SU-DHL-6 (cell line): Measurements from ENCODE around the gene DUSP2.

Experiments used
- H2AFZ ChIP-seq: fragments of 200-600 bp; sonication (generic); 2 replicates; pipeline ENCODE4 v1.6.1; 2014; ENCODE audit warnings: low read depth, mild to moderate bottlenecking, moderate library complexity, mixed read lengths, antibody characterized with exemption, low read length; ENCODE audit not compliant: severe bottlenecking
- H3F3A ChIP-seq: fragments of 200-600 bp; shearing (Covaris generic); 2 replicates; pipeline ENCODE4 v1.6.0; 2016; ENCODE audit warnings: antibody characterized with exemption, mild to moderate bottlenecking; ENCODE audit not compliant: insufficient read depth
- H3K27ac ChIP-seq: fragments of 200-600 bp; sonication (generic); 2 replicates; pipeline ENCODE4 v1.5.1; 2016; ENCODE audit warnings: low read depth, mild to moderate bottlenecking, low read length, moderate library complexity, mixed read lengths
- H3K27me3 ChIP-seq: fragments of 200-600 bp; sonication (generic), shearing (Covaris generic); 2 replicates; pipeline ENCODE4 v1.6.0; 2014; ENCODE audit warnings: mild to moderate bottlenecking, low read length
- H3K36me3 ChIP-seq: fragments of 200-600 bp; sonication (generic); 2 replicates; pipeline ENCODE4 v1.6.1; 2014; ENCODE audit warnings: mild to moderate bottlenecking, low read length, mixed read lengths
- H3K4me2 ChIP-seq: fragments of 300-600, 200-600 bp; shearing (Covaris generic), sonication (generic); 2 replicates; pipeline ENCODE4 v1.6.0; 2014; ENCODE audit warnings: low read length, low read depth, mild to moderate bottlenecking; ENCODE audit not compliant: poor library complexity, severe bottlenecking
- H3K4me3 ChIP-seq: fragments of 200-600 bp; sonication (generic); 2 replicates; pipeline ENCODE4 v1.5.1; 2014; ENCODE audit warnings: antibody characterized with exemption, low read length, mild to moderate bottlenecking, mixed read lengths; ENCODE audit not compliant: insufficient read depth, poor library complexity, severe bottlenecking
- H3K79me2 ChIP-seq: fragments of 200-600 bp; sonication (generic); 2 replicates; pipeline ENCODE4 v1.6.1; 2014; ENCODE audit warnings: mild to moderate bottlenecking, low read length, moderate library complexity; ENCODE audit not compliant: insufficient read depth
- H3K9ac ChIP-seq: fragments of 200-600 bp; sonication (generic); 2 replicates; pipeline ENCODE4 v1.7.0; 2014; ENCODE audit warnings: mild to moderate bottlenecking, low read length
- H3K9me2 ChIP-seq: fragments of 200-600 bp; sonication (generic); replicated peaks from 2 replicates; pipeline ENCODE4 v1.6.1; 2014; ENCODE audit warnings: low read length; ENCODE audit not compliant: insufficient read depth
- H3K9me3 ChIP-seq: fragments of 200-600 bp; sonication (generic); 2 replicates; pipeline ENCODE4 v1.6.1; 2014; ENCODE audit warnings: low read length, mixed read lengths; ENCODE audit not compliant: insufficient read depth
- H4K20me1 ChIP-seq: fragments of 200-600 bp; sonication (generic); 2 replicates; pipeline ENCODE4 v1.6.1; 2014; ENCODE audit warnings: low read depth, mild to moderate bottlenecking, antibody characterized with exemption, low read length, moderate library complexity, mixed read lengths
- EZH2phosphoT487 ChIP-seq: fragments of 200-600 bp; sonication (generic), shearing (Covaris generic); conservative IDR thresholded peaks from 2 replicates; pipeline ENCODE4 v1.6.1; 2018; ENCODE audit warnings: mild to moderate bottlenecking, antibody characterized with exemption, low read length, moderate library complexity, mixed read lengths
- TF ChIP-seq, protein P1 (sequence below): fragments of 200-600 bp; sonication (generic); IDR thresholded peaks from one replicate; pipeline ENCODE4 v1.5.1; 2017; ENCODE audit warnings: antibody characterized with exemption, mild to moderate bottlenecking, low read length, moderate library complexity; ENCODE audit not compliant: insufficient read depth, poor library complexity, severe bottlenecking

Gene DUSP2

DNA sequence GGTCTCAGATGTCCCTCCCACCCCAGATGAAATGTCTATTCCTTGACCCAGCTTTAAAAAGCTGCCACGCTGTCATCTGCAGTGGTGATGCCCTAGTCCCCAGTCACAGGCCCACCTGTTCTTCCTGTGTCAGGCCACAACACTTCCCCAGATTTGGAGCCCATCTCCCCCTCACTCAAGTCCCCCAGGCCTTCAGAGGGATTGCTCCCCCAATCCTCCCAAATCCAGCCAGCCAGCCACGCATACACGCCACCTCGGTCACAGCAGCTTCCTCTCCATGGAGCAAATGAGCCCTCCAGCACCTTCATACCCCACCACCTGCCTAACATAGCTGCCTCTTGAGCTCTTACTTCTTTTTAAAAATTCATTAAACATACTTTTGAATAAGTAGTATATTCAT lies 14.8 kb downstream of the DUSP2 start:
- H3K27ac ChIP-seq = no peak overlapping the region
- no peaks in the 10 kb centered on the region for H3K36me3 ChIP-seq
- no peaks in the 10 kb centered on the region for H4K20me1 ChIP-seq
- H3F3A ChIP-seq = no peaks in the 10 kb centered on the region
- H3K79me2 ChIP-seq = no peaks in the 10 kb centered on the region
- H3K9me3 ChIP-seq = no peaks in the 10 kb centered on the region
- no peaks in the 10 kb centered on the region for H3K27me3 ChIP-seq
- H2AFZ ChIP-seq = no peak overlapping the region
- H3K4me3 ChIP-seq = no peak overlapping the region
- no peaks in the 10 kb centered on the region for H3K9me2 ChIP-seq
- TF ChIP-seq, protein P1, sequence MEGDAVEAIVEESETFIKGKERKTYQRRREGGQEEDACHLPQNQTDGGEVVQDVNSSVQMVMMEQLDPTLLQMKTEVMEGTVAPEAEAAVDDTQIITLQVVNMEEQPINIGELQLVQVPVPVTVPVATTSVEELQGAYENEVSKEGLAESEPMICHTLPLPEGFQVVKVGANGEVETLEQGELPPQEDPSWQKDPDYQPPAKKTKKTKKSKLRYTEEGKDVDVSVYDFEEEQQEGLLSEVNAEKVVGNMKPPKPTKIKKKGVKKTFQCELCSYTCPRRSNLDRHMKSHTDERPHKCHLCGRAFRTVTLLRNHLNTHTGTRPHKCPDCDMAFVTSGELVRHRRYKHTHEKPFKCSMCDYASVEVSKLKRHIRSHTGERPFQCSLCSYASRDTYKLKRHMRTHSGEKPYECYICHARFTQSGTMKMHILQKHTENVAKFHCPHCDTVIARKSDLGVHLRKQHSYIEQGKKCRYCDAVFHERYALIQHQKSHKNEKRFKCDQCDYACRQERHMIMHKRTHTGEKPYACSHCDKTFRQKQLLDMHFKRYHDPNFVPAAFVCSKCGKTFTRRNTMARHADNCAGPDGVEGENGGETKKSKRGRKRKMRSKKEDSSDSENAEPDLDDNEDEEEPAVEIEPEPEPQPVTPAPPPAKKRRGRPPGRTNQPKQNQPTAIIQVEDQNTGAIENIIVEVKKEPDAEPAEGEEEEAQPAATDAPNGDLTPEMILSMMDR = no peak
- no peak for TF ChIP-seq EZH2phosphoT487
- no peak overlapping the region for H3K4me2 ChIP-seq
- H3K9ac ChIP-seq = no peak overlapping the region

DNA sequence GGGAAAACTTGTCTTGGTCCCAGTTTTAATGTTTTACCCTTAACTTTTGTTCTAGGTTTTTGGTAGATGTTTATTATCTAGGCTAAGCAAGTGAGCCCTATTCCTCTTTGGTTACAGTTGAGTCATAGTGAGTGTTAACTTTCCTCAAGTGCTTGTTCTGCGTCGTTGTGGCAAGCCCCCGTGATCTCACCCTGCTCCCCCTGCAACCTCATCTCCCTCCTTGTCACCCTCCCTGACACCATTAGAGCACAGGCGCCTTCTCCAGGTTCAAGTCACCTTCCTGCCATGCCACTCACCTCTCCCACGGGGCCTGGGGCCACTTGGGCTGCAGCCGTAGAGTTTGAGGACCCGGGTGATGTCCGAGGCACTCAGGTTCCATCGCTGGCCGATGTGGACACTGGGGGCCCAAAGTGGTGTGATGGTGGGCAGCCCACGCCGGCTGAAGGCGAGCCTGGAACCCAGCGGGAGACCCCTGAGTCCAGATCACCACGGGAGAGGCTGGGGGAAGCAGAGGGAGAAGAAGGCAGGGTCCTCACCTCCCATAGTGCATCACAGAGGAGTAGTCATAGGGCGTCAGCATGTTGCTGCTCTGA lies 15.6 kb downstream of the DUSP2 start:
- Histone ChIP-seq H3K36me3 (no peaks in the 10 kb centered on the region), H3K27me3 (no peaks in the 10 kb centered on the region), H4K20me1 (no peaks in the 10 kb centered on the region), H3K9me3 (no peaks in the 10 kb centered on the region), H2AFZ (no peak overlapping the region), H3F3A (no peaks in the 10 kb centered on the region), H3K27ac (no peak overlapping the region), H3K9ac (no peak overlapping the region), H3K4me2 (no peak overlapping the region), H3K79me2 (no peaks in the 10 kb centered on the region), H3K9me2 (no peaks in the 10 kb centered on the region), H3K4me3 (no peak overlapping the region)
- no peak for TF ChIP-seq EZH2phosphoT487
- TF ChIP-seq, protein P1 = no peak

DNA sequence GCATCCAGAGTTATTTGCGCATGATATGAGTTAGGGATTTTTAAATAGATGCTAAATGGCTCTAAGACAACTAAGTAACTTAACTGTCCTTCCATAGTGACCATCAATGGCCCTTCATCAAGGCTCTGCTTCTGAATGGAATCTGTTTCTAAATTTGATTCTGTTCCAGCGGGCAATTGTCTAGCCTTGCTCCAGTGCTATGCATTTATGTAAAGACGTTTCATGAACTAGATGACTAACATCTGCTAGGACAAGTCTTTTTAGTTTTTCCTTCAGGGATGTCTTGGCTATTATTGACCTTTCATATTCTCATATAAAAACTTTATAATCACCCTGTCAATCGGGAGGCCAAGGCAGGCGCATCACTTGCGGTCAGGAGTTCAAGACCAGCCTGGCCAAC lies 16.8 kb downstream of the DUSP2 start:
- Histone ChIP-seq H3F3A (no peaks in the 10 kb centered on the region), H3K9me2 (no peaks in the 10 kb centered on the region), H2AFZ (no peak overlapping the region), H4K20me1 (no peaks in the 10 kb centered on the region), H3K27ac (no peak overlapping the region), H3K9ac (no peak overlapping the region), H3K36me3 (no peaks in the 10 kb centered on the region), H3K9me3 (no peaks in the 10 kb centered on the region), H3K4me3 (no peak overlapping the region), H3K79me2 (no peaks in the 10 kb centered on the region), H3K4me2 (no peak overlapping the region), H3K27me3 (no peaks in the 10 kb centered on the region)
- TF ChIP-seq, protein P1 = no peak
- no peak for TF ChIP-seq EZH2phosphoT487
